Common myeloid progenitor, CD34-positive (primary cell): ENCODE measurements around the gene MPZ.
"Not testable (repeated sequence)": the region's sequence is repeated elsewhere in the genome, so short reads cannot be mapped to it uniquely, and the experiment has no call there.

Source experiments
- CTCF ChIA-PET: fragments of 350-600 bp; sonication (Branson Sonifier 250); formaldehyde crosslinking; loops from one replicate; lab custom pipeline; 2021; ENCODE audit warnings: antibody characterized with exemption; lab: Charles Lee
- POLR2A ChIA-PET: fragments of 350-600 bp; sonication (Branson Sonifier 250); formaldehyde crosslinking; loops from one replicate; lab custom pipeline; 2021; ENCODE audit warnings: antibody characterized with exemption; lab: Charles Lee
- DNase-seq, 3 donors: peaks; one replicate each; pipeline versions ENCODE4 v3.0.0 to v3.0.0-alpha.2; 2013
- H3K27ac ChIP-seq, 2 experiments: 1 replicate in 1 of 2; 2 replicates in 1 of 2; pipeline ENCODE4 v1.7.0; 2013; ENCODE audit warnings: inconsistent platforms in 2 of 2, low read length in 2 of 2, mild to moderate bottlenecking in 2 of 2, low read depth in 1 of 2, moderate library complexity in 1 of 2; ENCODE audit not compliant: severe bottlenecking in 2 of 2, insufficient read depth in 1 of 2, poor library complexity in 1 of 2
- H3K27me3 ChIP-seq, 5 experiments: replicated peaks in 2 of 5; 1 replicate in 3 of 5; 2 replicates in 2 of 5; pipeline versions ENCODE4 v1.6.1 to v1.7.0; 2013; ENCODE audit warnings: low read length in 4 of 5, mild to moderate bottlenecking in 2 of 5, moderate library complexity in 2 of 5, inconsistent platforms in 1 of 5; ENCODE audit not compliant: insufficient read depth in 5 of 5, control insufficient read depth in 4 of 5
- H3K36me3 ChIP-seq, 4 experiments: 1 replicate in 2 of 4; 2 replicates in 2 of 4; pipeline versions ENCODE4 v1.6.1 to v1.7.0; 2013; ENCODE audit warnings: low read length in 3 of 4, control low read depth in 1 of 4, mild to moderate bottlenecking in 1 of 4; ENCODE audit not compliant: control insufficient read depth in 4 of 4, insufficient read depth in 4 of 4
- H3K4me1 ChIP-seq, 4 experiments: 1 replicate in 3 of 4; 2 replicates in 1 of 4; pipeline versions ENCODE4 v1.6.1 to v1.7.1; 2013; ENCODE audit warnings: low read length in 3 of 4, mild to moderate bottlenecking in 3 of 4, control low read depth in 1 of 4, inconsistent platforms in 1 of 4, moderate library complexity in 1 of 4; ENCODE audit not compliant: control insufficient read depth in 4 of 4, insufficient read depth in 4 of 4; ENCODE audit errors: control extremely low read depth in 1 of 4
- H3K4me3 ChIP-seq, 7 experiments: 1 replicate in 4 of 7; 2 replicates in 3 of 7; pipeline versions ENCODE4 v1.5.1 to v1.7.0; 2013; ENCODE audit warnings: mild to moderate bottlenecking in 7 of 7, low read length in 6 of 7, moderate library complexity in 6 of 7, inconsistent platforms in 2 of 7, low read depth in 2 of 7, control low read depth in 1 of 7; ENCODE audit not compliant: insufficient read depth in 4 of 7, control insufficient read depth in 1 of 7; ENCODE audit errors: extremely low read depth in 1 of 7
- H3K9me3 ChIP-seq, 5 experiments: 1 replicate in 4 of 5; 2 replicates in 1 of 5; pipeline versions ENCODE4 v1.6.1 to v1.7.1; 2013; ENCODE audit warnings: low read length in 4 of 5, mild to moderate bottlenecking in 2 of 5, inconsistent platforms in 1 of 5, low read depth in 1 of 5, moderate library complexity in 1 of 5; ENCODE audit not compliant: control insufficient read depth in 4 of 5, insufficient read depth in 2 of 5; ENCODE audit errors: control extremely low read depth in 1 of 5
- WGBS: methylation state at CpG from one replicate; pipeline ENCODE4 v1.1.5; 2013; ENCODE audit not compliant: insufficient coverage; 5-methylcytosine and 5-hydroxymethylcytosine counted together

MPZ gene

GRCh38 chr1:161335796-161336195 lies 26.0 kb upstream of the MPZ start:
- CTCF ChIA-PET: interaction anchor here (0.8 kb wide), 1 partner anchor 45 kb away, joined by 3 read pairs; no protein-coding TSS in a partner anchor
- WGBS: 100% methylated on average over 3 of the region's 3 CpGs

DNA sequence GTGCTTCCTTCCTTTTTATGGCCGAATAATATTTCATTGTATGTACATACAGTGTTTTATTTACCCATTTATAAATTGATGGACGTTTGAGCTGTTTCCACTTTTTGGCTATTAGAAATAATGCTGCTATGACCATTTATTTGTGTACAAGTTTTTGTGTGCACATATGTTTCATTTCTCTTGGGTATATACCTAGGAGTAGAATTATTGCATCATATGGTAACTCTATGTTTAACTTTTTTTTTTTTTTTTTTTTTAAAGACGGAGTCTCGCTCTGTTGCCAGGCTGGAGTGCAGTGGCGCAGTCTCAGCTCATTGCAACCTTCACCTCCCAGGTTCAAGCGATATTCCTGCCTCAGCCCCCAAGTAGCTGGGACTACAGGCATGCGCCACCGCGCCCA lies 23.4 kb upstream of the MPZ start:
- H3K27ac ChIP-seq: no peak overlapping the region
- no peaks in the 10 kb centered on the region for H3K4me1 ChIP-seq
- POLR2A ChIA-PET: no interaction called here
- 100% methylated on average over 6 of the region's 9 CpGs for WGBS
- no peak for DNase-seq
- no peak overlapping the region for H3K4me3 ChIP-seq
- CTCF ChIA-PET: interaction anchor here (1.1 to 3.4 kb wide), 2 partner anchors 8 to 11 kb away, joined by 3 to 16 read pairs; no protein-coding TSS in a partner anchor
- no peaks in the 10 kb centered on the region for H3K27me3 ChIP-seq
- peaks cover 13 to 85% (median 39%) of the 10 kb centered on the region in 4 experiments for H3K36me3 ChIP-seq
- no peaks in the 10 kb centered on the region for H3K9me3 ChIP-seq

More at GRCh38 chr1:161335796-161336195, 26.0 kb upstream of the MPZ start:
- no peak for DNase-seq
- H3K36me3 ChIP-seq: peaks cover 8 to 69% (median 29%) of the 10 kb centered on the region in 4 experiments
- POLR2A ChIA-PET: no interaction called here
- H3K27ac ChIP-seq: no peak overlapping the region
- no peak overlapping the region for H3K4me3 ChIP-seq
- no peaks in the 10 kb centered on the region for H3K4me1 ChIP-seq
- H3K9me3 ChIP-seq: no peaks in the 10 kb centered on the region
- H3K27me3 ChIP-seq: no peaks in the 10 kb centered on the region

DNA sequence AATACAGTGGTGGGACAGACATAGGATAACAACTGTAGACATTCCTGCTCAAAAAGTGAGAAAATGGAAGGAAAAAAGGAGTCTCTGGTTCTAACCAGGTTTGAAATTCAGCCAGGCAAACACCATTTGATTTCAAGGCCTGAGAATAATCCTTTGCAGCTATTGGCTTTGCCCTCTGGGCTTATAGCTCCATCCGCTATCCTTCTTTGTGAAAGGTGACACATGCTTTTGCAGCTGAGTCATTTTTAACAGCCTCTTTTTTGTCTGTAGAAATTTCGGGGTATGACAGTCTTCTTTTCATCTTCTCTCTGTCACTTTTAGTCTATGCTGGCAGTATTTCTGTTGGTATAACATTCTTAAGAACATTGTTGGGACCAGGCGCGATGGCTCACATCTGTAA lies 20.6 kb upstream of the MPZ start:
- CTCF ChIA-PET: interaction anchor here (1.2 kb wide), 1 partner anchor 38 kb away, joined by 3 read pairs; no protein-coding TSS in a partner anchor
- POLR2A ChIA-PET: no interaction called here
- no peak overlapping the region for H3K27ac ChIP-seq
- H3K4me3 ChIP-seq: no peak overlapping the region
- H3K36me3 ChIP-seq: peaks cover 16 to 79% (median 41%) of the 10 kb centered on the region in 4 experiments
- H3K9me3 ChIP-seq: no peaks in the 10 kb centered on the region
- no peaks in the 10 kb centered on the region for H3K27me3 ChIP-seq
- no peaks in the 10 kb centered on the region for H3K4me1 ChIP-seq
- 100% methylated on average over 3 of the region's 4 CpGs for WGBS
- DNase-seq: no peak

GRCh38 chr1:161324020-161324419 lies 14.3 kb upstream of the MPZ start:
- WGBS: 65% methylated on average over 3 of the region's 4 CpGs
- no peak overlapping the region for H3K27ac ChIP-seq
- DNase-seq: peak in 2 of 3 donors; percentile 56 to 70
- H3K4me3 ChIP-seq: no peak overlapping the region
- ChIA-PET CTCF (interaction anchor here (1.4 to 4.4 kb wide), 2 partner anchors 9 to 44 kb away, joined by 3 to 16 read pairs; partner anchors contain the start of gene CFAP126), POLR2A (interaction anchor here (0.6 kb wide), 1 partner anchor 33 kb away, joined by 5 read pairs; no protein-coding TSS in a partner anchor)
- peaks cover 0 to 4% (median 2%) of the 10 kb centered on the region in 4 experiments for H3K4me1 ChIP-seq
- H3K36me3 ChIP-seq: peaks cover 5 to 36% (median 28%) of the 10 kb centered on the region in 4 experiments
- H3K27me3 ChIP-seq: no peaks in the 10 kb centered on the region
- no peaks in the 10 kb centered on the region for H3K9me3 ChIP-seq

- H3K9me3 ChIP-seq, DNase-seq, H3K27me3 ChIP-seq, H3K36me3 ChIP-seq, H3K27ac ChIP-seq, H3K4me3 ChIP-seq: not testable (repeated sequence)
- H3K4me1 ChIP-seq: peaks cover 5 to 19% (median 13%) of the 10 kb centered on the region in 4 experiments
- ChIA-PET POLR2A (interaction anchor here (0.6 kb wide), 2 partner anchors 7 to 88 kb away, joined by 3 to 6 read pairs; no protein-coding TSS in a partner anchor), CTCF (interaction anchor here (1.0 to 1.6 kb wide), 3 partner anchors 10 to 16 kb away, joined by 4 to 5 read pairs (median 4); no protein-coding TSS in a partner anchor)
- WGBS: 92% methylated on average over 10 of the region's 17 CpGs
Measured at GRCh38 chr1:161315841-161316674, 6.3 kb upstream of the MPZ start.

- Histone ChIP-seq H3K4me3 (peak within 1 kb of the TSS; percentile 84 to 99 (median 95)), H3K36me3 (peaks cover 0 to 5% (median 1%) of the 10 kb centered on the region in 4 experiments), H3K27me3 (no peaks in the 10 kb centered on the region), H3K4me1 (peaks cover 5 to 19% (median 13%) of the 10 kb centered on the region in 4 experiments), H3K9me3 (no peaks in the 10 kb centered on the region), H3K27ac (peak within 1 kb of the TSS; percentile 98 to 99)
- peak; percentile 92 to 97 (median 95) for DNase-seq
- ChIA-PET CTCF (interaction anchor here (0.6 to 3.5 kb wide), 19 partner anchors 8 to 153 kb away, joined by 3 to 12 read pairs (median 4); partner anchors contain the start of genes CFAP126 and TOMM40L), POLR2A (interaction anchor here (0.6 to 2.3 kb wide), 3 partner anchors 9 to 89 kb away, joined by 3 to 14 read pairs (median 9); partner anchors contain the start of gene TOMM40L)
- WGBS: 0% methylated on average over 32 of the region's 45 CpGs
Measured at GRCh38 chr1:161314201-161314981, 4.6 kb upstream of the MPZ start, which contains the start of gene SDHC. Gene SDHC (plus strand): TSS chr1:161314381. CDS start chr1:161314406, 25 bp downstream.
